H9 (cell line): ENCODE measurements around the gene THEMIS. TPM values are rescaled to one million over a fixed set of nuclear protein-coding genes. Genes with fewer than 3 reads are reported as not detected.
"Not testable (repeated sequence)": the region's sequence is repeated elsewhere in the genome, so short reads cannot be mapped to it uniquely, and the experiment has no call there.

Experiments
- DNase-seq: peaks from one replicate; pipeline ENCODE4 v3.0.0-alpha.2; 2017
- H2AFZ ChIP-seq: one replicate; pipeline ENCODE4 v1.6.1; 2013; ENCODE audit warnings: mild to moderate bottlenecking, low read length, control low read depth, moderate library complexity
- H2AK5ac ChIP-seq: 2 replicates; pipeline ENCODE4 v1.6.1; 2013; ENCODE audit warnings: low read length, control low read depth, mixed read lengths; ENCODE audit not compliant: insufficient read length
- H2BK120ac ChIP-seq: one replicate; pipeline ENCODE4 v1.6.1; 2013; ENCODE audit warnings: low read depth, mild to moderate bottlenecking, low read length, control low read depth, inconsistent platforms; ENCODE audit not compliant: poor library complexity, severe bottlenecking
- H2BK12ac ChIP-seq: 2 replicates; pipeline ENCODE4 v1.6.1; 2013; ENCODE audit warnings: low read length, control low read depth, mixed read lengths, low read depth; ENCODE audit not compliant: insufficient read length
- H2BK15ac ChIP-seq: 2 replicates; pipeline ENCODE4 v1.6.1; 2013; ENCODE audit warnings: low read depth, low read length, control low read depth
- H2BK20ac ChIP-seq: one replicate; pipeline ENCODE4 v1.6.1; 2013; ENCODE audit warnings: low read depth, mild to moderate bottlenecking, low read length, control low read depth, inconsistent platforms; ENCODE audit not compliant: poor library complexity, severe bottlenecking
- H2BK5ac ChIP-seq: 2 replicates; pipeline ENCODE4 v1.6.1; 2013; ENCODE audit warnings: low read length, control low read depth, mixed read lengths; ENCODE audit not compliant: insufficient read length
- H3K14ac ChIP-seq: 2 replicates; pipeline ENCODE4 v1.6.1; 2013; ENCODE audit warnings: low read length, control low read depth; ENCODE audit not compliant: insufficient read depth
- H3K18ac ChIP-seq: 2 replicates; pipeline ENCODE4 v1.6.1; 2013; ENCODE audit warnings: low read depth, mild to moderate bottlenecking, mixed read lengths, low read length, control low read depth; ENCODE audit not compliant: insufficient read length
- H3K23ac ChIP-seq: 2 replicates; pipeline ENCODE4 v1.6.1; 2013; ENCODE audit warnings: low read length, control low read depth, mixed read lengths, low read depth; ENCODE audit not compliant: insufficient read length
- H3K23me2 ChIP-seq: 2 replicates; pipeline ENCODE4 v1.6.1; 2013; ENCODE audit warnings: low read depth, mild to moderate bottlenecking, mixed read lengths, low read length, control low read depth; ENCODE audit not compliant: insufficient read length, poor library complexity, severe bottlenecking
- H3K27ac ChIP-seq: 2 replicates; pipeline ENCODE4 v1.5.1; 2013; ENCODE audit warnings: low read length, control low read depth, mixed read lengths, low read depth; ENCODE audit not compliant: insufficient read length
- H3K27me3 ChIP-seq: 2 replicates; pipeline ENCODE4 v1.6.1; 2013; ENCODE audit warnings: low read length, control low read depth, inconsistent platforms; ENCODE audit not compliant: insufficient read depth
- H3K4ac ChIP-seq: 2 replicates; pipeline ENCODE4 v1.6.1; 2013; ENCODE audit warnings: low read depth, mild to moderate bottlenecking, control low read depth, inconsistent platforms, low read length, moderate library complexity
- H3K4me1 ChIP-seq: 2 replicates; pipeline ENCODE4 v1.6.1; 2013; ENCODE audit warnings: low read length, control low read depth, inconsistent platforms; ENCODE audit not compliant: insufficient read depth
- H3K4me2 ChIP-seq: 2 replicates; pipeline ENCODE4 v1.6.1; 2013; ENCODE audit warnings: low read length, control low read depth, mixed read lengths; ENCODE audit not compliant: insufficient read length, insufficient read depth
- H3K56ac ChIP-seq: 2 replicates; pipeline ENCODE4 v1.6.1; 2013; ENCODE audit warnings: low read depth, mild to moderate bottlenecking, mixed read lengths, low read length, control low read depth; ENCODE audit not compliant: insufficient read length
- H3K79me1 ChIP-seq: 2 replicates; pipeline ENCODE4 v1.6.1; 2013; ENCODE audit warnings: low read depth, mild to moderate bottlenecking, moderate library complexity, low read length, control low read depth, inconsistent platforms; ENCODE audit not compliant: insufficient read depth, poor library complexity, severe bottlenecking
- H3K79me2 ChIP-seq: 2 replicates; pipeline ENCODE4 v1.6.1; 2013; ENCODE audit warnings: low read length, control low read depth, inconsistent platforms; ENCODE audit not compliant: insufficient read depth
- H3K9ac ChIP-seq: 2 replicates; pipeline ENCODE4 v1.6.1; 2013; ENCODE audit warnings: low read length, control low read depth, mixed read lengths; ENCODE audit not compliant: insufficient read length; ENCODE audit errors: extremely low read depth
- H3K9me3 ChIP-seq: one replicate; pipeline ENCODE4 v1.6.1; 2013; ENCODE audit warnings: low read depth, low read length, inconsistent platforms; ENCODE audit not compliant: control insufficient read depth
- H3T11ph ChIP-seq: one replicate; pipeline ENCODE4 v1.6.1; 2013; ENCODE audit warnings: mild to moderate bottlenecking, low read length, control low read depth, inconsistent platforms
- H4K20me1 ChIP-seq: one replicate; pipeline ENCODE4 v1.6.1; 2013; ENCODE audit not compliant: control insufficient read depth, insufficient read length, insufficient read depth
- H4K5ac ChIP-seq: 2 replicates; pipeline ENCODE4 v1.6.1; 2013; ENCODE audit warnings: low read depth, mild to moderate bottlenecking, mixed read lengths, low read length, control low read depth; ENCODE audit not compliant: insufficient read length
- H4K8ac ChIP-seq: replicated peaks from 2 replicates; pipeline ENCODE4 v1.6.1; 2013; ENCODE audit warnings: low read length, control low read depth, mixed read lengths, low read depth; ENCODE audit not compliant: insufficient read length
- H4K91ac ChIP-seq: 2 replicates; pipeline ENCODE4 v1.6.1; 2013; ENCODE audit warnings: low read depth, mild to moderate bottlenecking, moderate library complexity, mixed read lengths, low read length, control low read depth; ENCODE audit not compliant: insufficient read length
- H3K27ac Mint-ChIP-seq, 3 experiments: 2 replicates in 2 of 3; 3 replicates in 1 of 3; pipeline ENCODE4 v1.8.0; 2020 to 2021; ENCODE audit warnings: mixed read lengths in 3 of 3, mild to moderate bottlenecking in 1 of 3, moderate library complexity in 1 of 3
- H3K27me3 Mint-ChIP-seq: 2 replicates; pipeline ENCODE4 v1.8.0; 2021; ENCODE audit warnings: low read depth, mild to moderate bottlenecking, moderate library complexity, mixed read lengths
- H3K36me3 Mint-ChIP-seq, 3 experiments: 2 replicates in 2 of 3; 3 replicates in 1 of 3; pipeline ENCODE4 v1.8.0; 2020 to 2021; ENCODE audit warnings: low read depth in 3 of 3, mixed read lengths in 3 of 3; ENCODE audit not compliant: insufficient read depth in 1 of 3
- H3K4me1 Mint-ChIP-seq, 2 experiments: 2 replicates each; pipeline ENCODE4 v1.8.0; 2020; ENCODE audit warnings: mixed read lengths in 2 of 2
- H3K4me3 Mint-ChIP-seq, 2 experiments: 2 replicates in 1 of 2; 3 replicates in 1 of 2; pipeline ENCODE4 v1.8.0; 2020 to 2021; ENCODE audit warnings: mild to moderate bottlenecking in 2 of 2, mixed read lengths in 2 of 2, moderate library complexity in 1 of 2
- H3K9me3 Mint-ChIP-seq, 2 experiments: 2 replicates in 1 of 2; 3 replicates in 1 of 2; pipeline ENCODE4 v1.8.0; 2020; ENCODE audit warnings: mild to moderate bottlenecking in 2 of 2, mixed read lengths in 2 of 2, moderate library complexity in 1 of 2
- total RNA-seq: library from RNA; stranded (reverse); gene quantifications from 2 replicates; pipeline ENCODE4 v1.2.1, GENCODE V29; 2021
- TF ChIP-seq, protein P1 (sequence below): fragments of 200-600 bp; sonication (generic); conservative IDR thresholded peaks from 3 replicates; pipeline ENCODE4 v1.8.0; 2021; ENCODE audit warnings: antibody characterized with exemption, mild to moderate bottlenecking

The THEMIS gene
- total RNA-seq, 1 experiment from 2014 or later: not detected

DNA sequence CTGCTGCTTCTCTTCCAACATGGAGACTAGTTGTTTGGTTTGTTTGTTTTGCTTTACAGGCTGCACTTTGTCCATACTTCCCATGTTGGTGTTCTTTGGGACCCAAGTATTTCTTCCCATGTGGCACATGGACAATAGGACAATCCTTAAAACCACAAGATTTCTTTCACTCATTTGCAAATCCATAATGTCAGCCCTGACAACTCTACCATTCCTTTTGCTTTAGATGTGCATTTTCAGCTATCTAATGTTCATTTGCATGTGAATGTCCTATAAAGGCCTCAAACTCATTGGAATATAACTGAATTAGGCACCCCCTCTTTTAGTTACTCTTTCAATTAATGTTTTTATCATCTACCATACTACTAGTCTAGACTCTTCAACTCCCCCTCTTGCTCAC is 16.7 kb downstream of the THEMIS start:
- no peak overlapping the region for H4K5ac ChIP-seq
- H3K9ac ChIP-seq: no peak overlapping the region
- no peaks in the 10 kb centered on the region for H3K27me3 Mint-ChIP-seq
- H3K79me2 ChIP-seq: no peaks in the 10 kb centered on the region
- TF ChIP-seq, protein P1, sequence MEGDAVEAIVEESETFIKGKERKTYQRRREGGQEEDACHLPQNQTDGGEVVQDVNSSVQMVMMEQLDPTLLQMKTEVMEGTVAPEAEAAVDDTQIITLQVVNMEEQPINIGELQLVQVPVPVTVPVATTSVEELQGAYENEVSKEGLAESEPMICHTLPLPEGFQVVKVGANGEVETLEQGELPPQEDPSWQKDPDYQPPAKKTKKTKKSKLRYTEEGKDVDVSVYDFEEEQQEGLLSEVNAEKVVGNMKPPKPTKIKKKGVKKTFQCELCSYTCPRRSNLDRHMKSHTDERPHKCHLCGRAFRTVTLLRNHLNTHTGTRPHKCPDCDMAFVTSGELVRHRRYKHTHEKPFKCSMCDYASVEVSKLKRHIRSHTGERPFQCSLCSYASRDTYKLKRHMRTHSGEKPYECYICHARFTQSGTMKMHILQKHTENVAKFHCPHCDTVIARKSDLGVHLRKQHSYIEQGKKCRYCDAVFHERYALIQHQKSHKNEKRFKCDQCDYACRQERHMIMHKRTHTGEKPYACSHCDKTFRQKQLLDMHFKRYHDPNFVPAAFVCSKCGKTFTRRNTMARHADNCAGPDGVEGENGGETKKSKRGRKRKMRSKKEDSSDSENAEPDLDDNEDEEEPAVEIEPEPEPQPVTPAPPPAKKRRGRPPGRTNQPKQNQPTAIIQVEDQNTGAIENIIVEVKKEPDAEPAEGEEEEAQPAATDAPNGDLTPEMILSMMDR: no peak
- H2AK5ac ChIP-seq: no peak overlapping the region
- no peak overlapping the region for H4K91ac ChIP-seq
- peaks cover 10 to 16% of the 10 kb centered on the region in 2 experiments for H3K4me1 Mint-ChIP-seq
- no peaks in the 10 kb centered on the region for H3K27me3 ChIP-seq
- H2AFZ ChIP-seq: no peak overlapping the region
- H2BK12ac ChIP-seq: no peak overlapping the region
- no peaks in the 10 kb centered on the region for H3K36me3 Mint-ChIP-seq
- H3K14ac ChIP-seq: no peak overlapping the region
- H4K8ac ChIP-seq: no peak overlapping the region
- no peak overlapping the region for H3K56ac ChIP-seq
- no peaks in the 10 kb centered on the region; a peak in 1 of 5 replicates for H3K9me3 Mint-ChIP-seq
- H2BK5ac ChIP-seq: no peak overlapping the region
- no peak overlapping the region for H3K4me3 Mint-ChIP-seq
- H2BK15ac ChIP-seq: no peak overlapping the region
- H3K27ac Mint-ChIP-seq: peak overlapping the region in 2 of 3 experiments; percentile 3 to 31; a peak in 1 of 7 replicates
- H3K4me2 ChIP-seq: no peak overlapping the region
- no peak overlapping the region for H3K18ac ChIP-seq
- DNase-seq: no peak
- H3K23ac ChIP-seq: no peak overlapping the region
- no peaks in the 10 kb centered on the region for H3K23me2 ChIP-seq
- H3K9me3 ChIP-seq: no peaks in the 10 kb centered on the region
- no peaks in the 10 kb centered on the region for H3K4me1 ChIP-seq
- no peak overlapping the region for H3T11ph ChIP-seq
- H2BK120ac ChIP-seq: no peak overlapping the region
- no peaks in the 10 kb centered on the region for H3K79me1 ChIP-seq
- no peak overlapping the region for H3K4ac ChIP-seq
- H4K20me1 ChIP-seq: no peaks in the 10 kb centered on the region
- no peak overlapping the region for H2BK20ac ChIP-seq
- H3K27ac ChIP-seq: no peak overlapping the region

DNA sequence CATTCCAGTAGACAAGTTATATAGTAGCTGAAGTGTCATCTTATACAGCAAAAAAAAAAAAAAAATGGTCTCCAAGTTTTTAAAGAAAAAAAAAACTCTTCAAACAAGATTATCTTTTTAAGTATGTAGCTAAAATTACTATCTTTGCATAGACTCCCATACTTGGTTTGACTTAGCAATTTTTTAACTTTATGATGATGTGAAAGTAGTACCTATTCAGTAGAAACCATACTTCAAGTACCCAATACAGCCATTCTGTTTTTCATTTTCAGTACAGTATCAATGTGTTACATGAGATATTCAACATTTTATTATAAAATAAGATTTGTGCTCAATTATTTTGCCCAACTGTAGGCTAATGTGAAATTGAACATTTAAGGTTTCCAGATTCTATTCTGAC is 18.9 kb downstream of the THEMIS start:
- H3K4ac ChIP-seq, H3K36me3 Mint-ChIP-seq, H2AK5ac ChIP-seq, H3K27me3 Mint-ChIP-seq, H3K56ac ChIP-seq, H3K9ac ChIP-seq, H4K8ac ChIP-seq, H2BK20ac ChIP-seq, H3K27ac Mint-ChIP-seq, H2BK120ac ChIP-seq, H2BK5ac ChIP-seq, H3K27me3 ChIP-seq, H3K23me2 ChIP-seq, H3K4me1 ChIP-seq, H3K4me3 Mint-ChIP-seq, H3K4me2 ChIP-seq, H2BK15ac ChIP-seq, H2BK12ac ChIP-seq, H4K20me1 ChIP-seq, DNase-seq, H3K79me2 ChIP-seq, H3K27ac ChIP-seq, H3K18ac ChIP-seq, H3K14ac ChIP-seq, H3K79me1 ChIP-seq, H3K9me3 Mint-ChIP-seq, H4K5ac ChIP-seq, H2AFZ ChIP-seq, H3K9me3 ChIP-seq, H4K91ac ChIP-seq, H3T11ph ChIP-seq, H3K23ac ChIP-seq: not testable (repeated sequence)
- peaks cover 10 to 17% of the 10 kb centered on the region in 2 experiments for H3K4me1 Mint-ChIP-seq
